IgD-negative memory B cell (primary cell): ENCODE results near the gene FGGY. TPM values are rescaled to one million over a fixed set of nuclear protein-coding genes. Genes with fewer than 3 reads are reported as not detected.

Source experiments
- H3K27ac Mint-ChIP-seq, 3 donors: one replicate each; pipeline ENCODE4 v1.8.0; 2020 to 2022; ENCODE audit warnings: mild to moderate bottlenecking in 3 of 3, mixed read lengths in 3 of 3, moderate library complexity in 1 of 3
- H3K27me3 Mint-ChIP-seq: one replicate; pipeline ENCODE4 v1.8.0; 2021; ENCODE audit warnings: mixed read lengths
- H3K36me3 Mint-ChIP-seq: one replicate; pipeline ENCODE4 v1.8.0; 2020; ENCODE audit warnings: mild to moderate bottlenecking, mixed read lengths
- H3K4me1 Mint-ChIP-seq, 3 donors: one replicate each; pipeline ENCODE4 v1.8.0; 2020 to 2022; ENCODE audit warnings: mixed read lengths in 3 of 3, mild to moderate bottlenecking in 1 of 3
- H3K4me3 Mint-ChIP-seq, 4 donors: one replicate each; pipeline ENCODE4 v1.8.0; 2020 to 2022; ENCODE audit warnings: mild to moderate bottlenecking in 4 of 4, mixed read lengths in 4 of 4, moderate library complexity in 3 of 4
- H3K9me3 Mint-ChIP-seq, 3 donors: one replicate each; pipeline ENCODE4 v1.8.0; 2020 to 2021; ENCODE audit warnings: mixed read lengths in 3 of 3, mild to moderate bottlenecking in 1 of 3
- polyA plus RNA-seq: library from polyadenylated mRNA; unstranded; fragments of 300-500 nt; fragmentation: Illumina TruSeq; gene quantifications from one replicate; pipeline ENCODE4 v1.2.3, GENCODE V29; 2021

Gene FGGY
- polyA plus RNA-seq, 1 donor from 2014 or later, result 6.1 TPM

- peaks cover 6% of the 10 kb centered on the region for H3K36me3 Mint-ChIP-seq
- no peak overlapping the region for H3K4me3 Mint-ChIP-seq
- H3K9me3 Mint-ChIP-seq, result peaks cover 0 to 2% (median 0%) of the 10 kb centered on the region in 3 donors
- H3K27me3 Mint-ChIP-seq, result no peaks in the 10 kb centered on the region
- H3K4me1 Mint-ChIP-seq, result peaks cover 0 to 8% (median 6%) of the 10 kb centered on the region in 3 donors
- H3K27ac Mint-ChIP-seq, result no peak overlapping the region
Observed at GRCh38 chr1:59500950-59501742, 204.3 kb downstream of the FGGY start.

GRCh38 chr1:59502009-59502691 is 205.3 kb downstream of the FGGY start:
- peaks cover 8% of the 10 kb centered on the region for H3K36me3 Mint-ChIP-seq
- no peaks in the 10 kb centered on the region for H3K9me3 Mint-ChIP-seq
- no peak overlapping the region for H3K27ac Mint-ChIP-seq
- H3K4me1 Mint-ChIP-seq, result peaks cover 0 to 12% (median 10%) of the 10 kb centered on the region in 3 donors
- H3K27me3 Mint-ChIP-seq, result no peaks in the 10 kb centered on the region
- no peak overlapping the region for H3K4me3 Mint-ChIP-seq

- H3K27me3 Mint-ChIP-seq, result no peaks in the 10 kb centered on the region
- H3K4me3 Mint-ChIP-seq, result no peak overlapping the region
- peaks cover 0 to 3% (median 0%) of the 10 kb centered on the region in 3 donors for H3K9me3 Mint-ChIP-seq
- peaks cover 0 to 16% (median 16%) of the 10 kb centered on the region in 3 donors for H3K4me1 Mint-ChIP-seq
- H3K36me3 Mint-ChIP-seq, result peaks cover 9% of the 10 kb centered on the region
- no peak overlapping the region for H3K27ac Mint-ChIP-seq
Observed at GRCh38 chr1:59504276-59504675, 207.4 kb downstream of the FGGY start.

- Mint-ChIP-seq H3K4me1 (peaks cover 0 to 15% (median 10%) of the 10 kb centered on the region in 3 donors), H3K27ac (no peak overlapping the region), H3K36me3 (peaks cover 9% of the 10 kb centered on the region), H3K4me3 (no peak overlapping the region), H3K9me3 (peaks cover 0 to 3% (median 0%) of the 10 kb centered on the region in 3 donors), H3K27me3 (no peaks in the 10 kb centered on the region)
Observed at GRCh38 chr1:59505596-59506028, 208.7 kb downstream of the FGGY start.

- Mint-ChIP-seq H3K4me3 (no peak overlapping the region), H3K36me3 (peaks cover 9% of the 10 kb centered on the region), H3K27ac (no peak overlapping the region), H3K9me3 (peaks cover 0 to 3% (median 0%) of the 10 kb centered on the region in 3 donors), H3K4me1 (peaks cover 0 to 10% (median 9%) of the 10 kb centered on the region in 3 donors), H3K27me3 (no peaks in the 10 kb centered on the region)
Observed at GRCh38 chr1:59506952-59507351, 210.1 kb downstream of the FGGY start.

GRCh38 chr1:59509341-59509875 is 212.5 kb downstream of the FGGY start:
- no peak overlapping the region for H3K27ac Mint-ChIP-seq

GRCh38 chr1:59510249-59510648 is 213.4 kb downstream of the FGGY start:
- H3K4me1 Mint-ChIP-seq, result peaks cover 0 to 10% (median 9%) of the 10 kb centered on the region in 3 donors
- H3K9me3 Mint-ChIP-seq, result peaks cover 0 to 3% (median 0%) of the 10 kb centered on the region in 3 donors
- H3K27me3 Mint-ChIP-seq, result no peaks in the 10 kb centered on the region
- no peak overlapping the region for H3K4me3 Mint-ChIP-seq
- H3K27ac Mint-ChIP-seq, result no peak overlapping the region
- peaks cover 21% of the 10 kb centered on the region for H3K36me3 Mint-ChIP-seq

More at GRCh38 chr1:59509341-59509875, 212.5 kb downstream of the FGGY start:
- peaks cover 0 to 10% (median 9%) of the 10 kb centered on the region in 3 donors for H3K4me1 Mint-ChIP-seq
- H3K36me3 Mint-ChIP-seq, result peaks cover 21% of the 10 kb centered on the region
- H3K4me3 Mint-ChIP-seq, result no peak overlapping the region
- no peaks in the 10 kb centered on the region for H3K27me3 Mint-ChIP-seq
- peaks cover 0 to 3% (median 0%) of the 10 kb centered on the region in 3 donors for H3K9me3 Mint-ChIP-seq

GRCh38 chr1:59511476-59512465 is 214.9 kb downstream of the FGGY start:
- H3K4me1 Mint-ChIP-seq, result peaks cover 0 to 9% (median 9%) of the 10 kb centered on the region in 3 donors

GRCh38 chr1:59512702-59513101 is 215.8 kb downstream of the FGGY start:
- H3K27me3 Mint-ChIP-seq, result no peaks in the 10 kb centered on the region
- H3K27ac Mint-ChIP-seq, result no peak overlapping the region
- H3K4me3 Mint-ChIP-seq, result no peak overlapping the region
- peaks cover 0 to 6% (median 4%) of the 10 kb centered on the region in 3 donors for H3K4me1 Mint-ChIP-seq
- peaks cover 28% of the 10 kb centered on the region for H3K36me3 Mint-ChIP-seq
- peaks cover 0 to 2% (median 0%) of the 10 kb centered on the region in 3 donors for H3K9me3 Mint-ChIP-seq

More at GRCh38 chr1:59511476-59512465, 214.9 kb downstream of the FGGY start:
- Mint-ChIP-seq H3K27ac (no peak overlapping the region), H3K36me3 (peaks cover 26% of the 10 kb centered on the region), H3K4me3 (no peak overlapping the region), H3K27me3 (no peaks in the 10 kb centered on the region), H3K9me3 (peaks cover 0 to 3% (median 0%) of the 10 kb centered on the region in 3 donors)

GRCh38 chr1:59514061-59514909 is 217.4 kb downstream of the FGGY start:
- Mint-ChIP-seq H3K27me3 (no peaks in the 10 kb centered on the region), H3K27ac (no peak overlapping the region), H3K4me3 (no peak overlapping the region), H3K4me1 (no peaks in the 10 kb centered on the region), H3K9me3 (no peaks in the 10 kb centered on the region), H3K36me3 (peaks cover 24% of the 10 kb centered on the region)

- H3K4me3 Mint-ChIP-seq, result no peak overlapping the region
- peaks cover 24% of the 10 kb centered on the region for H3K36me3 Mint-ChIP-seq
- H3K4me1 Mint-ChIP-seq, result no peaks in the 10 kb centered on the region
- no peak overlapping the region for H3K27ac Mint-ChIP-seq
- no peaks in the 10 kb centered on the region for H3K9me3 Mint-ChIP-seq
- H3K27me3 Mint-ChIP-seq, result no peaks in the 10 kb centered on the region
Observed at GRCh38 chr1:59516881-59517280, 220.0 kb downstream of the FGGY start.

- Mint-ChIP-seq H3K4me3 (no peak overlapping the region), H3K9me3 (no peaks in the 10 kb centered on the region), H3K27me3 (no peaks in the 10 kb centered on the region), H3K27ac (no peak overlapping the region), H3K4me1 (no peaks in the 10 kb centered on the region), H3K36me3 (peaks cover 15% of the 10 kb centered on the region)
Observed at GRCh38 chr1:59520194-59520593, 223.3 kb downstream of the FGGY start.

GRCh38 chr1:59520827-59521418 is 224.0 kb downstream of the FGGY start:
- Mint-ChIP-seq H3K36me3 (peaks cover 11% of the 10 kb centered on the region), H3K9me3 (no peaks in the 10 kb centered on the region), H3K4me3 (no peak overlapping the region), H3K27me3 (no peaks in the 10 kb centered on the region), H3K27ac (no peak overlapping the region), H3K4me1 (no peaks in the 10 kb centered on the region)
